Sigmoid colon (tissue), 7 donors: ENCODE data around the gene LPP. TPM values are rescaled to one million over a fixed set of nuclear protein-coding genes. Genes with fewer than 3 reads are reported as not detected.

Experiments
- DNase-seq: peaks from one replicate; pipeline ENCODE4 v3.0.0-alpha.2; 2019
- H3K27ac ChIP-seq, 4 donors: fragments of 200-600 bp; sonication (generic); one replicate each; pipeline ENCODE4 v1.5.1; 2016 to 2019; ENCODE audit warnings: mild to moderate bottlenecking in 1 of 4
- H3K27me3 ChIP-seq, 3 donors: fragments of 200-600 bp; sonication (generic); one replicate each; pipeline ENCODE4 v1.5.1; 2019; ENCODE audit warnings: mild to moderate bottlenecking in 1 of 3
- H3K36me3 ChIP-seq, 4 donors: fragments of 200-600 bp; sonication (generic); one replicate each; pipeline ENCODE4 v1.5.1; 2016 to 2019
- H3K4me1 ChIP-seq, 4 donors: fragments of 200-600 bp; sonication (generic); one replicate each; pipeline ENCODE4 v1.5.1; 2017 to 2019
- H3K4me3 ChIP-seq, 4 donors: fragments of 200-600 bp; sonication (generic); one replicate each; pipeline ENCODE4 v1.5.1; 2017 to 2019; ENCODE audit warnings: mild to moderate bottlenecking in 2 of 4, moderate library complexity in 1 of 4
- H3K9me3 ChIP-seq, 4 donors: fragments of 200-600 bp in 3 of 4; sonication (generic) in 3 of 4; one replicate each; pipeline versions ENCODE4 v1.5.1 to v1.6.1; 2013 to 2019
- CTCF ChIP-seq, 4 experiments: fragments of 450-650 bp in 3 of 4; fragments of 200-600 bp in 1 of 4; IDR thresholded peaks; one replicate each; pipeline ENCODE4 v1.5.1; 2016 to 2019; ENCODE audit warnings: antibody characterized with exemption in 4 of 4, mild to moderate bottlenecking in 3 of 4, moderate library complexity in 2 of 4
- EP300 ChIP-seq, 4 donors: sonication (generic); formaldehyde crosslinking; IDR thresholded peaks; one replicate each; pipeline ENCODE4 v1.6.1; 2017; ENCODE audit warnings: antibody characterized with exemption in 4 of 4
- POLR2A ChIP-seq, 2 donors: fragments of 450-650 bp; IDR thresholded peaks; one replicate each; pipeline ENCODE4 v1.6.1; 2016; ENCODE audit warnings: antibody characterized with exemption in 2 of 2, mild to moderate bottlenecking in 2 of 2, moderate library complexity in 2 of 2
- POLR2AphosphoS5 ChIP-seq, 4 donors: sonication (generic); formaldehyde crosslinking; IDR thresholded peaks; one replicate each; pipeline ENCODE4 v1.6.1; 2017; ENCODE audit warnings: antibody characterized with exemption in 4 of 4
- WGBS, 2 donors: extraction: QIAGEN DNeasy Blood & Tissue Kit; methylation state at CpG; one replicate each; pipeline ENCODE4 v1.1.7; 2013; 5-methylcytosine and 5-hydroxymethylcytosine counted together
- intact Hi-C: fragments of 100-400 bp; cut with DNase I; formaldehyde crosslinking; loops from one replicate; pipeline ENCODE4 v1.15.1; 2023
- polyA plus RNA-seq, 3 donors: library from polyadenylated mRNA; stranded (reverse); fragments of 200-250 nt; gene quantifications; one replicate each; pipeline ENCODE4 v1.2.3, GENCODE V29; 2013
- total RNA-seq, 4 donors: library from RNA; depleted of rRNA; stranded (reverse); fragments of >200 nt; gene quantifications; one replicate each; pipeline ENCODE4 v1.1.0, GENCODE V29; 2016
- donor health status: healthy with polysubstance abuse.
- donor health status: Bipolar disorder and iron deficiency.
- donor health status: healthy.

The LPP gene
- total and polyA plus RNA-seq, 7 donors: 5.3 to 1,773 (median 824) TPM

GRCh38 chr3:188156056-188156455 is 2.1 kb downstream of the LPP start:
- H3K27ac ChIP-seq: peak overlapping the region; percentile 95 to 99 (median 98)
- H3K4me3 ChIP-seq: peak overlapping the region in 3 of 4 donors; percentile 68 to 88 (median 81)
- H3K36me3 ChIP-seq: no peaks in the 10 kb centered on the region
- 55 to 66% methylated on average over 2 of the region's 2 CpGs for WGBS, 2 donors
- no peaks in the 10 kb centered on the region for H3K27me3 ChIP-seq
- H3K4me1 ChIP-seq: peaks cover 0 to 74% (median 61%) of the 10 kb centered on the region in 4 donors
- no peak for DNase-seq
- H3K9me3 ChIP-seq: no peaks in the 10 kb centered on the region
- TF ChIP-seq POLR2AphosphoS5 (IDR thresholded peaks at IDR 0.05) (no peak), CTCF (IDR thresholded peaks at IDR 0.05) (no peak), POLR2A (IDR thresholded peaks at IDR 0.05) (no peak), EP300 (IDR thresholded peaks at IDR 0.05) (no peak)
- intact Hi-C loops: loop anchor here (10.0 kb wide), 1 partner anchor 241 kb away; no protein-coding TSS in a partner anchor

GRCh38 chr3:188157407-188157806 is 3.5 kb downstream of the LPP start:
- Histone ChIP-seq H3K27me3 (no peaks in the 10 kb centered on the region), H3K4me3 (peak overlapping the region in 2 of 4 donors; percentile 18 to 68), H3K4me1 (peaks cover 0 to 79% (median 70%) of the 10 kb centered on the region in 4 donors), H3K9me3 (no peaks in the 10 kb centered on the region), H3K36me3 (no peaks in the 10 kb centered on the region), H3K27ac (peak overlapping the region; percentile 95 to 99 (median 98))
- WGBS, 2 donors: 75 to 87% methylated on average over 6 of the region's 6 CpGs
- no peak for TF ChIP-seq POLR2A (IDR thresholded peaks at IDR 0.05)
- no peak for TF ChIP-seq CTCF (IDR thresholded peaks at IDR 0.05)
- no peak for TF ChIP-seq POLR2AphosphoS5 (IDR thresholded peaks at IDR 0.05)
- no peak for TF ChIP-seq EP300 (IDR thresholded peaks at IDR 0.05)
- intact Hi-C loops: loop anchor here (10.0 kb wide), 1 partner anchor 243 kb away; no protein-coding TSS in a partner anchor
- DNase-seq: no peak

- Histone ChIP-seq H3K27me3 (no peaks in the 10 kb centered on the region), H3K9me3 (no peaks in the 10 kb centered on the region), H3K36me3 (no peaks in the 10 kb centered on the region), H3K4me1 (peaks cover 0 to 79% (median 71%) of the 10 kb centered on the region in 4 donors), H3K4me3 (peak overlapping the region in 2 of 4 donors; percentile 18 to 68), H3K27ac (peak overlapping the region; percentile 95 to 99 (median 98))
- no peak for DNase-seq
- TF ChIP-seq POLR2A (IDR thresholded peaks at IDR 0.05): no peak
- peak in 1 of 4 donors; percentile 5 for TF ChIP-seq EP300 (IDR thresholded peaks at IDR 0.05)
- no peak for TF ChIP-seq CTCF (IDR thresholded peaks at IDR 0.05)
- TF ChIP-seq POLR2AphosphoS5 (IDR thresholded peaks at IDR 0.05): no peak
- WGBS, 2 donors: 15 to 64% methylated on average over 5 of the region's 5 CpGs
- intact Hi-C loops: loop anchor here (10.0 kb wide), 1 partner anchor 243 kb away; no protein-coding TSS in a partner anchor
Measured at GRCh38 chr3:188157971-188158370, 4.0 kb downstream of the LPP start.

GRCh38 chr3:188158731-188159310 is 4.9 kb downstream of the LPP start:
- H3K9me3 ChIP-seq: no peaks in the 10 kb centered on the region
- intact Hi-C loops: loop anchor here (10.0 kb wide), 1 partner anchor 244 kb away; no protein-coding TSS in a partner anchor
- no peak for DNase-seq
- H3K4me1 ChIP-seq: peaks cover 0 to 83% (median 79%) of the 10 kb centered on the region in 4 donors
- no peaks in the 10 kb centered on the region for H3K36me3 ChIP-seq
- H3K27me3 ChIP-seq: no peaks in the 10 kb centered on the region
- H3K27ac ChIP-seq: peak overlapping the region; percentile 95 to 99 (median 98)
- TF ChIP-seq POLR2AphosphoS5 (IDR thresholded peaks at IDR 0.05): no peak
- TF ChIP-seq POLR2A (IDR thresholded peaks at IDR 0.05): no peak
- TF ChIP-seq EP300 (IDR thresholded peaks at IDR 0.05): no peak
- no peak for TF ChIP-seq CTCF (IDR thresholded peaks at IDR 0.05)
- H3K4me3 ChIP-seq: peak overlapping the region in 1 of 4 donors; percentile 11
- 17 to 52% methylated on average over 9 of the region's 9 CpGs for WGBS, 2 donors
